ENCODE measurements around the gene MAPK9.
A peak's percentile ranks its signal among the peaks of the same experiment; 100 is the strongest.
"Not testable (repeated sequence)": the region's sequence is repeated elsewhere in the genome, so short reads cannot be mapped to it uniquely, and the experiment has no call there.

Gene MAPK9

GRCh38 chr5:180324601-180324950, 32.7 kb upstream of the MAPK9 start:
- no peak for DNase-seq

DNA sequence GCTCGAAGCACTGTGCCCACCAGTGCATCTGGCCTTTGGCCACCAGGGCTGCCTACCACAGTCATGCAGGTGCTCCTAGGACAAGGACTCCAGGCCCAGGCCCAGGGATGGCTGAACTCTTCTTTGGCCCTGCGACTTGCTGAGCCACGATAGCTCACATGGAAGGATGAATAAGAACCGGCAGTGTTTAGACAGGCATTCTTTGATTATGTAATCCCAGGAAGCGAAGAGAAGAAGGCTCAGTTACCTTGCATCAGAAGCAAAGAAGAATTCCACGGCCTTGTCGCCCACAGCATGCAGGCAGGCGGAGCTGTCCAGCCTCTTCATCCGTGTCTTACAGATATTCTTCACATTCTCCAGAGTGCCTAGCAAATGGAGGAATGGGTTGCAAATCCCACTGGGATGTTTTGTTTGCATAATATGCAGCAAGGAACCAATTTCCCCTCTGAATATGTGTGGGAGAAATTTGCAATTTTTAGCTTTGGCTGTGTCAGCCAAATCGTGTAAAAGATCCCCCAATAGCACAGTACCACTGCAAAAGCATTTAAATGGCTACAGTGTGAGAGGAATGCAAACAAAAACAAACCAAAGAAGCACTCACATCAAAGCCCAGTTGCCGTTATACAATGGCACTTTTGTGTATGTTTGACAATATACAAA, 32.2 kb upstream of the MAPK9 start:
- no peak for DNase-seq

DNA sequence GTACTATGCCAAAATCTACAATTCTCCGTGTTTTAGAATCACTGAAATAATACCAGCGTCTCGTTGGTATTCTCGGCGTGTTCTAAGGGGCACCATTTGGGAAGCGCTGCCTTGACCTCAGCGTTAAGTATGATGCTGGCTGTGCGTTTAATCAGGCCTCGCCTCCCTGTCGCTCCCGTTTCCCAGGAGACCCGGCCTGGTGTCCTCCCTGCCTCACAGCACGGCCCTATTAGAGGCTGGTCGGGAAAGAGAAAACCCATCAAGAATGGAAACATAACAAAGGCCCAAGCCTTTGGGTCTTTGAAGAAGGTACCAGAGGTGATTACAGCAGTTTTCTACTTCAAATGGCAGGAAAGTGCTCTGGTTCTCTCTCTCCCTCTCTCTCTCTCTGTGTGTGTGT, 31.3 kb upstream of the MAPK9 start:
- no peak for DNase-seq

DNA sequence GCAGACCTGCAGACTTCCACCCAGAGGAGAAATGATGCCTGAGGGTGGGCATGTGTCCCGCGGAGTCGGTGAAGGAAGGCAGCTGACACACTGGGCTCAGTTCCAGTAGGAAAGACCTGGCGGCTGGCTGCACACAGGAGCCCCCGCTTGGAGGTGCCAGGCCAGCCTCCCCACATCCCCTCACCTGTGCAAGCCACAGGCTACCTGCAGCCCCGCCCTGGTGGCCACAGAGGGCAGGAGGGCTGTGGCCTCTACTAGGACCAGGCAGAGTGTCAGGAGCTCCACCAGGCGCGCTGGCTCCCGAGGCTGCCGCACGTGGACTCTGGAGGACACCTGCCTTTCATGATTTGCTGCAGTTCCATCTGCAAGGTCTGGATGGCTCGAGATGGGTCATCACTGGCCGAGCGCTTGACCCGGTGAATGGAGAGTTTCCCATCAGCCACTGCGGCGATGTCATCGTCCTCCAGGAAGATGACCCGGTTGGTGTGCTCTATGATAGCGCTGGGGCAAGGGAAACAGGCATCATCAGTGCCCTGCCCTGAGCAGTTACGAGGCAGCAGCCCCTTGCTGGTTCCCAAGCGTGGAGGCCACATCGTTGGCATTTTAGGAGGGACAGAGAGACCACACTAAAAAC, 26.7 kb upstream of the MAPK9 start:
- no peak for DNase-seq

DNA sequence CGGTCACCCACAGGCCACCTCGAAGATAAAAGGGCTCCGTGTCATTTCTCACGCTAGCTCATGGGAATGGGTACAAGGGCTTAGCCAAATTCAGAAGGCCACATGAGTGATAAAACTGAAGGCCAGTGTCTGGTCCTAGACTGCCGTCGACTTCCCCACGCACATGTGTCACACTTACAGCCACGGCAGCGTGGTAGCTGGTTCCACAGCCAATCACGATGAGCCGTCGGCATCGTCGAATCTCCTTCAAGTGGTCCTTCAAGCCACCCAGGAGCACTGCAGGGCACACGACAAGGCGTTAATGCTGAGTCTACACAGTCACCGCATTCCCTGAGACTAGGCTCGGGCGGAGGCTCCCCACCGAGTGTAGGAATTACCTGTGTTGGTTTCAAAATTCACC, 24.7 kb upstream of the MAPK9 start:
- DNase-seq: no peak

- peak; percentile 14 for DNase-seq
These were observed 23.9 kb upstream of the MAPK9 start for GRCh38 chr5:180315762-180316212.

- peak; percentile 93 for DNase-seq
These were observed 22.0 kb upstream of the MAPK9 start for GRCh38 chr5:180313677-180314505.

GRCh38 chr5:180311216-180311615, 19.3 kb upstream of the MAPK9 start:
- no peak for DNase-seq

DNA sequence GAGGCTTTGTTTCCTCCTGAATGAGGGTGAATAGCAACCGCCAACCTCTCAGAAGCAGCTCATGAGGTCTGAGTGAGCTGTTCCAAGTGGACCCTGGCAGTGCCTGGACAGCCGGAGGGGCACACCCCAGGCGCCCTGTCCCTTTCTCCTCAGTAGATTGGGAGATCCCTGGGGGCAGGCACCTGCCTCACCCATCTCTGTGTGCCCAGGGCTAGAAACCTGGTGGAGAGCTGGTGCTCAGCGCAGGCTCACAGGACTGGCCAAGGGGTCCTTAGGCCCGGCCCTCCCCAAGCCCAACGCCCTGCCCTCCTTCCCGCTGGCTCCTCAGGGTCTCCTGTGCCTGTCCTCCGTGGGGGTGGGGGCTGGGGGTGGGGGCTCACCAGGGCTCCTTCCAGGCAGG, 14.9 kb upstream of the MAPK9 start:
- DNase-seq: no peak

DNA sequence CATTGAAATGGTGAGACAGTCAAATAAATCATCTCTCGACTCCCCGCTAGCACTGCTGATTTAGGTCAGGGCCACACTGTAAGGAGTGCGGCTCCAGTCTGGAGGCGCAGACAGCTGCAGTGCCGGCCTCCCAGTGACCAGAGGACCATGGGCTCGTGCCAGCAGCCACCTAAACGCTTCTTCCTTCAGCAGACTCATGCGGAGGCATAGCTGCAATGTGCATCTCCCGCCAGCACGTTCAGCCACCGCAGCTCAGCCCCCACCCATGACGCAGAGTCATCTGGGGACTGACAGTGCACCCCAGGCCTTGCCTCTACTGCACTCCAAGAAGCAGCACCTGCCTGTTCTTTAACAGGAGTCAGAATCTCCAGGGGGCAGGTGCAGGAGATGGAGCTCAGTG, 13.6 kb upstream of the MAPK9 start:
- DNase-seq: no peak

DNA sequence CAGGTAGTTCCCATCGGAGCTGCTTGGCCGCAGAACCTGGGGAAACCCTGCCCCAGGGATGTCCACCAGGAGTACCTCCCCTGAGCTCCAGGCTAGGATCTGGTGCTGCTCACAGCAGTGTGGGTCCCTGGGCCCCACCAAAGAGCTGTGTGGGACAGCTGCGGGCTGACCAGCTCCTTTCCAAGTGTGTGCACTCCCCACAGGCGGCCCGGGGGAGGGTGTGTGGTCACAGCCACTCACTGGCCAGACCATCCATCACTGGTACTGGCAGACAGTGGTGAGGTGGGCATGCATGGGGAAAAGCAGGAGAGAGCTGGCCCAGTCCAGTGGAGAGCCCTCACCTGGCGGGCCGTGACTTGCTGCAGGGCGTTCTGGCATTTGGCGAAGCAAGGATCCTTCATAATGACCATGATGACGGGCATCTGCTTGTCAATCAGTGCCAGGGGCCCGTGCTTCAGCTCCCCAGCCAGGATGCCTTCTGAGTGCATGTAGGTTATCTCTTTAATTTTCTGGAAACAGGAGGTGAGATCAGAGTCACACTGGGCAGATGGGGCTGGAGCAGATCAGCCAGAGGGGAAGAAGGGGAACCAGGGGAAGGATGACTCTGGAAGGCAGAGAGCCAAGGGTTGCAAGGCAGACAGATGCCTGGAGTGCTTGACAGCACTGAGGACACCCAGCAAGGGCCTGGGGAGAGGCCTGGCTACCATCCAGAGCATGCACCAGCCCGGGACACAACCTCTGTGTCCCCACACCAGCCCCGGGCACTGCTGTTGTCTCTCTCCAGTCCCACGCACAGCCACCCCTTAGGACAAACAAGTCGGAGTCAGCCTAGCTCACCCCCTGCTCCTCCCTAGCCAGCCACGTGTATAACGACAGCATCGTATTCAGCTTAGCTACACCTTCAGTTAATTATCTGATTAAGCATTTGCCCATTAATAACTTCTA, 12.8 kb upstream of the MAPK9 start:
- no peak for DNase-seq

DNA sequence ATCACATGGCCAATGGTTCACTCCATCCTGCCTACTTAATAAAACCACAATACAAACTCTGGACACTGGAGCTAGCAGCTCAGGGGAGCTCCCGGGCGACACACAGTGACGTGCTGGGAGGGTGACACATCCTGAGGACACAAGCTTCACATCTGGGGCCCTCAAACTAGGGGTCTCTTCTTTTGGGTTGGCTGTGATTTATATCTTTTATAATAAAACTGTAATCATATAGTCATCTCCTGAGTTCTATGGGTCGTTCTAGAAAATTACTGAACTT, 12.1 kb upstream of the MAPK9 start:
- no peak for DNase-seq

DNA sequence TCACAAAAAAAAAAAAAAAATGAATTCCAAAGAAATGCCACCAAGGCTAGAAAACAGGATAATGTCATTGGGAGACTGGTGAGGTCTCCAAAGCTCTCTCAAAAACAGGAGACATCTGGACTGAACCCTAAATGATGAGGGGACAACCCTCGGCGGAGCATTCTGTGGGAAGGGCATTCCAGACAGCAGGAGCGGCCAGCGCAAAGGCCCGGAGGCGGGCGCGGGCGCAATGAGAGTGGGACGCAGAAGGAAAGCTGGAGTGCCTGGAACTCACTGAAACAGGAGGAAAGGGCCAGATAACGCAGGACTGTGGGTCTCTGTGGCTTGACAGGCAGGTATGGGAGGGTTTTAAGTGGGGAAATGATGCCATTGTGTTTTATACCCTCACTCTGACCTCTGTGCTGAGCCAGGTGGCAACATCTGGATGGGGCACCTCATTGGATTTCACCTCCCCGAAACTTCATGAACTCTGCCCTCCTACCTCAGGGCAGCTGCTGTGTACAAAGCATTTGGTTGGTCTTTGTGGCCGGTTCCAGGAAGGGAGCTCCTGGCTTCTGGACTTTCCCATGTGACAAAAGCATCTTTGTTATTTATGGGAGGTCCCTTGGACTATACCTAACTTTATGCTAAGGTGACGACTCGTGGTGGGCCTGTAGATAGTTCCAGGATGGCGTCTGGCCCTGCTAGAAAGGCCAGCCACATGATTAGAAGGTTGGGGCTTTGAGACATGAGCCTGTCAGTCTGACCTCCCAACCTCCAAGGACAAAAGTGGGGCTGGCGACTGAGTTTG, 11.5 kb upstream of the MAPK9 start:
- no peak for DNase-seq

DNA sequence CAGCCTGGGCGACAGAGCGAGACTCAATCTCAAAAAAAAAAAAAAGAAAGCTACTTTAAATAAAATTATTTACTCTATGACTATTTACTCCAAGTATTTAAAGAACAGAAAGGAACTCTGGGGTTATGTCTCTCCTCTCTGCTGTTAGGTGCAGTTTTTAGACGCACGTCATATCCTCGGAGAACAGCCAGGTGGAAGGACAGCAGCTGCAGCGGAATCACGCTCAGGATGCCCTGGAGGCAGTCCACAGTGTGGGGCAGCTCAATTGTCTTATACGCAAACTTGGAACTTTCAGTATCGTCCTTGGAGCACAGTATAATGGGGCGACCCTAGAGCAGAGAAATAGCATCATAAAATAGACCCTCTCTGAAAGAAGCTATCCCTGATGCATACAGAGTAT, 10.4 kb upstream of the MAPK9 start:
- DNase-seq: no peak

DNA sequence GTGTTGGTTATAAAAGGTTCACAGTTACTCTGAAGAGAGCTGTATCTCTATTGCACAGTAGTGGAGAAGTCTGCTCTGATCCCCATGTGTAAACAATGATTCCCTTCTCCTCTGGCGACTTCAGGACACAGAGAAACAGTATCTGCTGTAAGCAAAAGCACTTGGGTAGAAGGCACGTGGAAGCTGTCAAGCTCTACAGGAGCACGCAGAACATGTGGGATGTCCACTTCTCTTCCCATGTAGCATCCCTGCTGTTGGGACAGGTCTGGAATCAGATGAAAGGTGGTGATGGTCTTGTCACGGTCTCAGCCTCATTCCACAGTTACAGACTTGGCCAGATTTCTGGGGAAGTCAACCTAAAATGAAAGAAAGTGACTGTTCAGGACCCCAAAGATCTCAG, 9.4 kb upstream of the MAPK9 start:
- no peak for DNase-seq

GRCh38 chr5:180299526-180299925, 7.6 kb upstream of the MAPK9 start:
- no peak for DNase-seq

DNA sequence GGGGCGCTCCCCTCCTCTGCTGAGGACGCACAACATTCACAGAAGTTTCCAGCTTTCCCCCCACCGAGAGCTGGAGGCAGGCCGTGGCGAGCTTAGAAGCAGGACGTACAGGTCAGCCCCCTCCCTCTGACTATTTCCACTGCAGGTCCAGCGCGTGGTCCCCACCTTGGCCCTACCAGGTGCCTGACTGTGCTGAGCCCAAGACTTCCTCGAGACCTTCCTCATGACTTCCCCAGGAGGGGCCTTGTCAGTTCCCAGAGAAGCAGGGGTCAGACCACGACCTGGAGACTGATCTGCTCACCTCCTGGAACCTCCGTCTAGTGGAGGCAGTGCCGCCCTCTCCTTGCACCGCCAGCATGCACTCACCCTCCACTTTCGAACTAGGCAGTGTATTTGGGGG, 7.1 kb upstream of the MAPK9 start:
- DNase-seq: not testable (repeated sequence)

GRCh38 chr5:180297587-180298282, 5.9 kb upstream of the MAPK9 start:
- no peak for DNase-seq

DNA sequence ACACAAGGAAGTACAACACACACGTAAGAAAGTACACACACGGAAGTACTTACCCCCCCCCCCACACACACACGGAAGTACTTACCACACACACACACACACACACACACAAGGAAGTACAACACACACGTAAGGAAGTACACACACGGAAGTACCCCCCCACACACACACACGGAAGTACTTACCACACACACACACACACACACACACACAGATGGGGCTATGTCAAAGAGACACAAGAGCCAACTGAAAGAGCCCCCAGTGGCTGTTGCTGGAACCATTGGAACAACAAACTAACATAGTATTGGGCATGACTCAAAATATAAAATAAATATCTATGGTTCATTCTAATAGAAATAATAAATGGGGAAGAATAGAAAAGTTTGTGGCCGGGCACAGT, 4.9 kb upstream of the MAPK9 start:
- DNase-seq: no peak

GRCh38 chr5:180294913-180295555, 3.2 kb upstream of the MAPK9 start:
- DNase-seq: no peak

- no peak for DNase-seq
These were observed 2.5 kb upstream of the MAPK9 start for GRCh38 chr5:180294411-180294810.
